Stimulated activated CD4-positive, alpha-beta T cell treated with anti-CD3 and anti-CD28 coated beads, Interleukin-2, amount 100 ng/mL, for 24 hours (primary cell): ENCODE results near the gene TMPRSS6.

Experiments
- DNase-seq, 2 donors: peaks; one replicate each; pipeline ENCODE4 v3.0.0-alpha.2; 2020

Gene TMPRSS6

DNA sequence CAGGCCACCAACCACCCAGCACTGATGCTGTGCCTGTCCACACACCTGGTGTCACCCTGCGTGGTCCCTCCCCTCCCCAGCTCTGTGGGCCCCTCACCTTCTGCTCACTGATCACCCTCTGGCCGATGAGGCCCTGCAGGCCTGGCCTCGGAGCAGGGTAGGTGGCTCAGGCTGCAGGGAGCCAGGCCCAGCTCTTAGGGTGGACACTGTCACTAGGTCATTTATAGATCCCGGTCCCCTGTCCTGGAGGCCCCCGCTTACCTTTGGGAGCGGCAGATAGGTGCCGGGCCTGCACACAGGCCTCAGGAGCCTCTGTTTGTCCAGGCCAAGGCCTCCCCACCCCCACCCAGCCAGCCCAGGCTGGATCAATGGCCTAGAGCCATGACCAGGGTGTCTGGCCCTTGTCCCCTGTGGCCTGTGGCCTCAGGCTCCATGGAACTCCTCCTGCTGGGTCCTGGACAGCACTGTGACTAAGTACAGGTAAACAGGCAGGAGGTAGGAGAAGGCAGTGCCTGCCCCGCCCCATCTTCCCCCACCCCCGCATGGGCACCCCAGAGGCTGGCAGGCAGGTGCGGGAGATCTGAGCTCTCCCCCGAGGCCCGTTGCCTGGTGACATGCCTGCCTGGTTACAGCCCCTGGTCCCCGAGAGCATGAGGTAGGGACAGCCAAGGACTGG is at the start of gene TMPRSS6:
Gene TMPRSS6, minus strand, starts transcription at position 472 of the 676 bp plus-strand sequence. CDS start 6,296 bp downstream, outside the sequence.
- no peak for DNase-seq

- no peak for DNase-seq
These were observed 49.4 kb upstream of the TMPRSS6 start for GRCh38 chr22:37158963-37159290.

DNA sequence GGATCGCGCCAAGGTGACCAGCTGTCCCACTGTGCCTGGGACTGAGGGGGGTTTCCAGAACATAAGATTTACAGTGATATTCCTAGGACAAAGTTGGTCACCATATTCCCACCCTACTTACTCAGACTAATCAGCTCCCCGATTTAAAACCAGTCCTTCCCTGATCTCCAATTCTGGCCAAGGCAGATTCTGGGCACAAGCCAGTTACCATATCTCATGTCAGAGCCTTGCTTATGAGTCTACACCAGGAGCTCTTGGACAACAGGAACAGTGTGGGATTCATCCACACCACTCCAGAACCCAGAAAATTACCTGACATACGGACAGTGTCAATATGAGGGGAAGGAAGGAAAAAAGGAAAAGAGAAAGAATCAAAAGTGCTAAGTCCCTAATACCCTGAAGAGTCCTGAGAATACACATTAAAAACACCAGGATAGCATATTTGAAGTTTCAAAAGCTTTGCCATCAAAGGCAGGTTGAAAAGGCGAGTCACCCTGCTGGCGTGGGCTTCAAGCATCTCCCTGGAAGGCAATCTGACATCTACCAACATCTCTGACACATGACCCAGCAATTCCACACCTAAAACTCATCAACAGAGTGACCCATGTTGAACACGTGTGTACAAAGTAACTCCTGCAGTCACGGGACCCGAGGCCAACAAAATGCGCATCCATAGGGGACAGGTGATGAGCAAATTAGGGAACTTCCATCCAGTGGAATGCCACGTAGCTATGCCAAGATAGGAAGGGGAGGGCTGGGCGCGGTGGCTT is 48.2 kb upstream of the TMPRSS6 start:
- DNase-seq: no peak

DNA sequence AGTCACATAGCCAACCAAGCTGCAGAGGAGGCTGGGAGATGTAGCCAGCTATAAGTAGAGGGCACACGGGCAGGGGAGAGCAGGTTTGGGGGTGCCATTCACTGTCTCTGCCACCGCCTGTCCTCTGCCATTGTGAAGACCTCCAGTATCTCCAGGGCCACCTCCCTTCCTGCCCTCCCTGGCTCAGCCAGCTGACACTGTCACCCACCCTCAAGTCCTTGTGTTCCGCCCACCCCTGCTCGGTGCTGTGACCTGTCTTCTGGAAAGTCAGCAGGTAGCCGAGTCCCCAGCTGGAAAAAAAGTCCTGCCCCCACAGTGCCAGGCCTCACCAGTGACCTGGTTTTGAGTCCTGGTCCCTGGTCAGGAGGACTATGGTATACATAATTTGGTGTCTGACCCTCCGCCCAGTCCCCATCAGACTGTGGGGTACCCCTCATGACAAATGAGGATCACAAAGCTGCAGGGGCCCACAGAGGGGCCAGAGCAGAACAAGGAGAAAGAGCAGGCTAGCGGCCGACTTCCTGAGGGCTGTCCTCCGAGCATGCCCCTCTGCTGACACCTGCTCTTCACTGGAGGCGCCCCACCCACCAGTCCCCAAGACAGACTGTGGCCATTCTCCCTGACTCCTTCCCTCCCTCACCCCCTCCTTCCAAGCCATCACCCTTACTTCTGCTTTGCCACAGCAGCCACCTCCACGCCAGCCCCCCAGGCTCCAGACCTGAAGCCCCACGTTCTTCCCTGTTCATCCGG is 47.3 kb upstream of the TMPRSS6 start:
- DNase-seq: no peak

- no peak for DNase-seq
These were observed 46.5 kb upstream of the TMPRSS6 start for GRCh38 chr22:37155971-37156370.

GRCh38 chr22:37154925-37155712 is 45.6 kb upstream of the TMPRSS6 start:
- no peak for DNase-seq

DNA sequence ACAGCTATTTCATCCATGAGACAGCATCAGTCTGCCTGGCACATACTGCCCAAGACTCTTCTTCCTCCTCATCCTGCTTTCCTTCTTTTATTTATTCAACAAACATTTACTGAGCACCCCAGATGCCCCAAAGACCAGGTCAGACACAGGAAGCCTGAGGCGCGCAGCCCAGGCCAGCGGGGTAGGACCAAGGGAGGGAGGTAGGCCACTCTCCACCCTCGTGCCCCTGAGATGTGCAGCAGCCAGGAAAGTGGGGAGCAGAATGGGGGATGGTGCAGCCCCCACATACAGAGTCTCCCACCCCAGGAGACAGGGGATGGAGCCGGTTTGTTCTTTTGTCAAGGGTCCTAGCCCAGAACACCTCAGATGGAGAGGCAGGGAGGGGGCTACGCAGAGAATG is 44.4 kb upstream of the TMPRSS6 start:
- no peak for DNase-seq

- no peak for DNase-seq
These were observed 41.9 kb upstream of the TMPRSS6 start for GRCh38 chr22:37151401-37151800.

GRCh38 chr22:37150701-37151100 is 41.2 kb upstream of the TMPRSS6 start:
- no peak for DNase-seq

DNA sequence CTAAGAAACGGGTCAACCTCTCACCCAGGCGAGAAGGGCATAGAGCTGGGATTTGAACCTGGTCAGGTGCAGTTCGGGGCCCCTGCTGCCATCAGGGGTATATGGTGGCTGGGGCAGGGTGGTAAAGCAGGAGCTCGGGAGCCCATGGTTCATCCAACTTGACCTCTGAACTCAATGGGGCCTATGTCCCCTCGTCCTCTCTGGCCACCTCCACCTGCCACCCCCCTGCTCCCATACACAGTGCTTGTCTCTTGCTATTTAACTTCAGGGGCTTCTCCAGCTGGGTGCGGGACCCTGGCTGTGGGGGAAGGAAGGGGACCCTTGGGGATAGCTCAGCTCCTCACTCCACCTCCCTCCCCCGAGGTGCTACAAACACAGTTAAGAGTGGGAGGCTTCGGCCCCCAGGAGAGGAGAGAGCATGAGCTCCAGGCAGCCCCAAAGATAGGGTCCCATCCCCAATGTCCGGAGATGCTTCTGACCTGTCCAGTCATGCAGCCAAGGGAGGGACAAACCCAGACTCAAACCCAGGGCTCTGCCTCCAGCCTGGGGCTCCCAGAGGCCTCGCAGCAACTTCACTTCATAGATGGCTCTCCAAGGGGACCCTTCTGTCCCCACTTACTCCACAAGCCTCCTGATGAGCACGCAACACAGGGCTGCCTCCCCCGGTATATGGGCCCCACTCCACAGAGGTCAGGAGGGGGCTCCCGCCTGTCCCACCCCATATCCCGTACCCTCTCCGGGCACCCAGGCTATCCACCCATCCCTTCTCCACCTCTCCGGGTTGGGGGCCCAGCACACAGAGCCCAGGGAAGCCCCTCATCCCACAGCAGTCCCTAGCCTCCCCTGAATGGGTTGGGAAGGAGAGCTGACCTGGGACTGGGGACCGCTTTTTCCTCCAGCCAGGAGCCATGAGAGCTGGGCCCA is 39.5 kb upstream of the TMPRSS6 start:
- DNase-seq: no peak

DNA sequence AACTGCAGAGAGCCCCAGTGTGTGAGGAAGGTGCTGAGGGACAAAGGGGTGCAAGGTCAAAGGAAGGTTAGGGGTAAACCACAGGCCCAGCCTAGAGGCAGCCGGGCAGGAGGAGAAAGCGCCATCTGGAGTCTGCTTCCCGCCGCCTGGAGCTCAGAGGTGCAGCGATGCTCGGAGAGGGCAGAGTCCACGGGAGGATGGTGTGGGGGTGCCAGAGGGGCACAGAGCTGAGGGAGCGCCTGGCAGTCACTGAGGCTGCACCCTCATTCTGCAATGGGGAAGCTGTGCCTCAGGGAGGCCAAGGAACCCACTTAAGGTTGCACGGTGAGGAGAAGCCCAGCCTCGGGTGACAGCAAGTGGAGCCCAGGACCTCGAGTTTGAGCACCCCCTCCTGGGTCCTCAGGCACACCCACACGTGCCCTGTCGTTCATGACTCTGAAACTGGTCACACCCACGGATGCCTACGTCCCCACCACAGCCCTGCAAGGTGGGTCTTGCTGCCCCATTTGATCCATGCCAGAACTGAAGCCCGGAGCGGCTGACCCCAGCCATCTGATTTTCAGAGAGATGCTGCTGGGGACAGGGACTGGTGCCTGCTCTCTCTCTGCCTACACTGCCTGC is 38.6 kb upstream of the TMPRSS6 start:
- DNase-seq: peak; percentile 36 to 54

- DNase-seq: no peak
These were observed 37.9 kb upstream of the TMPRSS6 start for GRCh38 chr22:37147186-37147990.

DNA sequence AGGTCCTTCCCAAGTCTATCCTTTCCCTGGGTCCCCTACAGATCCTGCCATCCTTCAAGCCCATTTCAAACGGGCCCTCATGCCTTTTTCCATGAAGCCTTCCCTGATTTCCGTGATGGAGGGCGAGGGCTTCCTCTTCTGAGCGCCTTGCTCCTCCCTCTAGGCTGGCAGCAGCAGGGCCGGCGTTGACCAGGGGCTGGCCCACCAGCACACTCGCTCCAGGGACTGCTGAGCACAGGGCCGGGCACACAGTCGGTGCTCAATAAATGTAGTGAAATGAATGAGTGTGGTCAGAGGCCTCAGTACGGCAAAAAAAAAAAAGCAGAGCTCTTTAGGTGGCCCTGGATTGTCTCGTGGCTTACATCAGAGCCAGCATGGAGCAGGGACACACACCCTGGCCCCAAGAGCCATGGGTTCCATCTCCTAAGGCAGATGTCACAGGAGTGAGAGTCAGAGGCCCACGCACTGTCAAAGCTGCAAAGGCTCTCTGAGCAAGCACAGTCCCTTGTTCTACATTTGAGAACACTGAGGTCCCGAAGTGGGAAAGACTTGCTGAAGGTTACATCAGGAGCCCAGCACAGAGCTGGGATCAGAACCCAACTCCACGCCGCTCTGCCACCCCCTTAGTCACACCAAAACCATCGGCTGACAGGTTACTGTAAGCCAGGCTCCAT is 37.1 kb upstream of the TMPRSS6 start:
- no peak for DNase-seq

- no peak for DNase-seq
These were observed 36.5 kb upstream of the TMPRSS6 start for GRCh38 chr22:37146051-37146385.

DNA sequence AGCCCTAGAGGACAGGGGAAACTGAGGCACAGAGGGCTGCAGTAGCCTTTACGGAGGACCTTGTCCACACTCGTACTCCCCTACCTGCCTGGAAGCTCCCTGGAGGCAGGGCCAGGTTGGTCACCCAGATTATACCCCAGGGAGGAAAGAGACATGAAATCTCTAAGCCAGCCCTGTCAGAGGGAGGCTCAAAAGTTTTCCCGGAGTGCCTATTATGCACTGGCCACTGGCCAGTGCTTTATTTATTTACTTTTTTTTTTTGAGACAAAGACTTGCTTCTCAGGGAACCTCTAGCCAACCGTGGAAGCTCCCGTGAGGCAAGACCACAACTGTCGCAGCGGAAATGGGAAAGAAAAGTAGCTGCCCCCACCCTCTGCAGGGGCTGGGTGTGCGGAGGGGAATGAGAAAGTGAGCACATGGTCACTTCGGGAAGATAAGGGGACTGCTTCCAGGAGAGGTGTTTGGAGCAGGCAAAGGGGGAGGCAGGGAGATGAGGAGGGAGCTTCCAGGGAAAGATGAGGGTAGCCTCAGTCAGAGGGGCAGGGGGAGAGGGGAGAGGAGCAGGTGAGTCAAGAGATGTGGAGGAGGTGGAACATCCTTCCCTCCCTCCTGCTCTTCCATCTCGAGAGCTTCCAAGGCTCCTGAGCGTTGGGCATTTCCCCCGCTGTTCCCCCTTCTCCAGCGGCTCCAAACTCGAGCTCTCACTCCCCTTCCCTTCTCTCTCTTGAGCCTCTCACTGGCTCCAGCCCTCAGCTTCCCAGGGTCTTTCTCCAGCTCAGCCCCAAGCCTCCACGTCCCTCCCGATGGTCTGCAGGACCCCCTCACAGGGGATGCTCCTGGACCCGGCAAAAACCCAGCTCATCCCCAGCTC is 35.9 kb upstream of the TMPRSS6 start:
- no peak for DNase-seq

GRCh38 chr22:37144180-37144554 is 34.7 kb upstream of the TMPRSS6 start:
- no peak for DNase-seq

GRCh38 chr22:37141971-37142370 is 32.5 kb upstream of the TMPRSS6 start:
- DNase-seq: no peak

DNA sequence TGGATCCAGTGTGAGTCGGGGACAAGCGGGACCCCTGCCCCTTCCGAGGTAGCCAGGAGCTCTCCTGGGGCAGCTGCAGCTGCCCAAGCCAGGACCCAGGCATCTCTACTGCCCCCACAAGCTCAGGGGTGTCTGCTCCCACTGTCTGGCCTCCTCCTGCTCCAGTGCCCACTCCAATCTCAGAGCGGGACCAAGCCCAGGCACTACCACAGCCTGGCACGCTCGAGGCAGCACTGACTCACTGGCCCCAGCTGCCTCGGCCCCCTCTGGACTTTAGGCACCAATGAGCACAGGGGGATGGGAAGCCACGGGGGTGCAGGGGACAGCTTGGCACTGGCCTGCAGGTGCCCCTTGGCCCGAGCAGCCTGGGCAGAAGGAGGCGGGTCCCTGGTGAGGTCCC is 32.0 kb upstream of the TMPRSS6 start:
- no peak for DNase-seq

- no peak for DNase-seq
These were observed 31.3 kb upstream of the TMPRSS6 start for GRCh38 chr22:37140686-37141323.
